Natural killer cell treated with Interleukin-12 subunit alpha and Interleukin-12 subunit beta and Interleukin-15 and Interleukin-18, amount 100 ng/mL, for 72 hours (primary cell): ENCODE results near the gene CTU2. TPM values are rescaled to one million over a fixed set of nuclear protein-coding genes. Genes with fewer than 3 reads are reported as not detected.

Experiments used
- ATAC-seq, 2 donors: fragments of 150-1000 bp; cut with Tn5 transposase in 1 of 2; sonication (Bioruptor Pico), chemical (Tn5 transposase) in 1 of 2; 2 replicates each; pipeline ENCODE4 v1.10.0; 2021
- DNase-seq: peaks from one replicate; pipeline ENCODE4 v3.0.0; 2022; ENCODE audit warnings: low spot score
- H3K27ac Mint-ChIP-seq, 2 donors: 1 replicate in 1 of 2; 2 replicates in 1 of 2; pipeline ENCODE4 v1.8.0; 2022; ENCODE audit warnings: mixed read lengths in 2 of 2, mild to moderate bottlenecking in 1 of 2, moderate library complexity in 1 of 2
- H3K27me3 Mint-ChIP-seq, 2 donors: 1 replicate in 1 of 2; 2 replicates in 1 of 2; pipeline ENCODE4 v1.8.0; 2022; ENCODE audit warnings: mixed read lengths in 2 of 2
- H3K36me3 Mint-ChIP-seq: one replicate; pipeline ENCODE4 v1.8.0; 2022; ENCODE audit warnings: mixed read lengths
- H3K4me1 Mint-ChIP-seq, 2 donors: 1 replicate in 1 of 2; 2 replicates in 1 of 2; pipeline ENCODE4 v1.8.0; 2022; ENCODE audit warnings: low read depth in 2 of 2, mixed read lengths in 2 of 2, mild to moderate bottlenecking in 1 of 2
- H3K4me3 Mint-ChIP-seq: one replicate; pipeline ENCODE4 v1.8.0; 2022; ENCODE audit warnings: mixed read lengths
- H3K9me3 Mint-ChIP-seq: 2 replicates; pipeline ENCODE4 v1.8.0; 2022; ENCODE audit warnings: mixed read lengths
- total RNA-seq, 2 donors: library from RNA; stranded (reverse); gene quantifications; one replicate each; pipeline ENCODE4 v1.2.3, GENCODE V29; 2022

CTU2 gene
- total RNA-seq, 2 donors from 2014 or later = 39.0 to 80.4 TPM

- Mint-ChIP-seq H3K27me3 (no peaks in the 10 kb centered on the region), H3K9me3 (no peaks in the 10 kb centered on the region), H3K27ac (no peak overlapping the region), H3K36me3 (no peaks in the 10 kb centered on the region), H3K4me3 (no peak overlapping the region), H3K4me1 (peaks cover 5 to 8% of the 10 kb centered on the region in 2 donors)
- DNase-seq = no peak
- no peak for ATAC-seq
Measured at GRCh38 chr16:88727871-88728270, 21.6 kb downstream of the CTU2 start.

GRCh38 chr16:88730632-88731607, 24.6 kb downstream of the CTU2 start:
- no peak for DNase-seq
- Mint-ChIP-seq H3K4me3 (no peak overlapping the region), H3K27ac (no peak overlapping the region), H3K27me3 (no peaks in the 10 kb centered on the region), H3K9me3 (no peaks in the 10 kb centered on the region), H3K4me1 (peaks cover 5% of the 10 kb centered on the region in 2 donors), H3K36me3 (no peaks in the 10 kb centered on the region)
- ATAC-seq = no peak

- ATAC-seq = peak in 1 of 2 donors; percentile 42
- no peak for DNase-seq
- Mint-ChIP-seq H3K9me3 (no peaks in the 10 kb centered on the region), H3K36me3 (no peaks in the 10 kb centered on the region), H3K27me3 (no peaks in the 10 kb centered on the region), H3K4me1 (peaks cover 2 to 5% of the 10 kb centered on the region in 2 donors), H3K4me3 (no peak overlapping the region), H3K27ac (no peak overlapping the region)
Measured at GRCh38 chr16:88731699-88732098, 25.4 kb downstream of the CTU2 start.

GRCh38 chr16:88732172-88732960, 26.1 kb downstream of the CTU2 start:
- H3K27me3 Mint-ChIP-seq = no peaks in the 10 kb centered on the region
- no peak for ATAC-seq
- peaks cover 2 to 5% of the 10 kb centered on the region in 2 donors for H3K4me1 Mint-ChIP-seq
- no peak overlapping the region for H3K27ac Mint-ChIP-seq
- no peaks in the 10 kb centered on the region for H3K36me3 Mint-ChIP-seq
- no peaks in the 10 kb centered on the region for H3K9me3 Mint-ChIP-seq
- DNase-seq = no peak
- no peak overlapping the region for H3K4me3 Mint-ChIP-seq

GRCh38 chr16:88732961-88733294, 26.6 kb downstream of the CTU2 start:
- peaks cover 2 to 5% of the 10 kb centered on the region in 2 donors for H3K4me1 Mint-ChIP-seq
- DNase-seq (no peak), ATAC-seq (peak in 1 of 2 donors; percentile 16)
- H3K9me3 Mint-ChIP-seq = no peaks in the 10 kb centered on the region
- no peak overlapping the region for H3K4me3 Mint-ChIP-seq
- H3K27me3 Mint-ChIP-seq = no peaks in the 10 kb centered on the region
- H3K27ac Mint-ChIP-seq = no peak overlapping the region
- no peaks in the 10 kb centered on the region for H3K36me3 Mint-ChIP-seq

GRCh38 chr16:88733630-88734360, 27.5 kb downstream of the CTU2 start:
- DNase-seq (no peak), ATAC-seq (no peak)
- no peak overlapping the region for H3K4me3 Mint-ChIP-seq
- H3K9me3 Mint-ChIP-seq = no peaks in the 10 kb centered on the region
- peaks cover 4 to 5% of the 10 kb centered on the region in 2 donors for H3K4me1 Mint-ChIP-seq
- no peaks in the 10 kb centered on the region for H3K36me3 Mint-ChIP-seq
- no peaks in the 10 kb centered on the region for H3K27me3 Mint-ChIP-seq
- no peak overlapping the region for H3K27ac Mint-ChIP-seq

- Mint-ChIP-seq H3K4me3 (no peak overlapping the region), H3K27me3 (no peaks in the 10 kb centered on the region), H3K4me1 (peaks cover 5% of the 10 kb centered on the region in 2 donors), H3K36me3 (no peaks in the 10 kb centered on the region), H3K9me3 (no peaks in the 10 kb centered on the region), H3K27ac (no peak overlapping the region)
- ATAC-seq (no peak), DNase-seq (no peak)
Measured at GRCh38 chr16:88734361-88734728, 28.0 kb downstream of the CTU2 start.

GRCh38 chr16:88735121-88735520, 28.8 kb downstream of the CTU2 start:
- Mint-ChIP-seq H3K27me3 (no peaks in the 10 kb centered on the region), H3K4me3 (no peak overlapping the region), H3K9me3 (no peaks in the 10 kb centered on the region)

GRCh38 chr16:88735616-88736015, 29.3 kb downstream of the CTU2 start:
- peaks cover 3 to 5% of the 10 kb centered on the region in 2 donors for H3K4me1 Mint-ChIP-seq
- no peaks in the 10 kb centered on the region for H3K27me3 Mint-ChIP-seq
- H3K9me3 Mint-ChIP-seq = no peaks in the 10 kb centered on the region
- no peak overlapping the region for H3K27ac Mint-ChIP-seq
- no peaks in the 10 kb centered on the region for H3K36me3 Mint-ChIP-seq
- no peak overlapping the region for H3K4me3 Mint-ChIP-seq
- DNase-seq = no peak
- ATAC-seq = no peak

More at GRCh38 chr16:88735121-88735520, 28.8 kb downstream of the CTU2 start:
- H3K36me3 Mint-ChIP-seq = no peaks in the 10 kb centered on the region
- DNase-seq (no peak), ATAC-seq (no peak)
- H3K4me1 Mint-ChIP-seq = peaks cover 3 to 5% of the 10 kb centered on the region in 2 donors
- H3K27ac Mint-ChIP-seq = no peak overlapping the region

GRCh38 chr16:88736088-88736487, 29.8 kb downstream of the CTU2 start:
- Mint-ChIP-seq H3K36me3 (no peaks in the 10 kb centered on the region), H3K4me1 (peaks cover 3 to 5% of the 10 kb centered on the region in 2 donors), H3K9me3 (no peaks in the 10 kb centered on the region), H3K27me3 (no peaks in the 10 kb centered on the region), H3K4me3 (no peak overlapping the region), H3K27ac (no peak overlapping the region)
- ATAC-seq (no peak), DNase-seq (no peak)

GRCh38 chr16:88736496-88736895, 30.2 kb downstream of the CTU2 start:
- ATAC-seq = no peak
- Mint-ChIP-seq H3K27me3 (no peaks in the 10 kb centered on the region), H3K9me3 (no peaks in the 10 kb centered on the region)

GRCh38 chr16:88737298-88738150, 31.2 kb downstream of the CTU2 start:
- H3K4me1 Mint-ChIP-seq = peaks cover 0 to 3% of the 10 kb centered on the region in 2 donors
- H3K27ac Mint-ChIP-seq = no peak overlapping the region
- H3K36me3 Mint-ChIP-seq = no peaks in the 10 kb centered on the region
- ATAC-seq = peak; percentile 74 to 78
- no peak overlapping the region for H3K4me3 Mint-ChIP-seq
- H3K27me3 Mint-ChIP-seq = no peaks in the 10 kb centered on the region
- DNase-seq = no peak
- H3K9me3 Mint-ChIP-seq = no peaks in the 10 kb centered on the region

More at GRCh38 chr16:88736496-88736895, 30.2 kb downstream of the CTU2 start:
- Mint-ChIP-seq H3K27ac (no peak overlapping the region), H3K4me1 (peaks cover under 1 to 3% of the 10 kb centered on the region in 2 donors), H3K4me3 (no peak overlapping the region), H3K36me3 (no peaks in the 10 kb centered on the region)
- DNase-seq = no peak
